Hepatocyte (in vitro differentiated cells): Measurements from ENCODE around the gene MPZL1. TPM values are rescaled to one million over a fixed set of nuclear protein-coding genes. Genes with fewer than 3 reads are reported as not detected.

ENCODE experiments used
- DNase-seq: peaks from one replicate; pipeline ENCODE4 v3.0.0-alpha.2; 2016; ENCODE audit warnings: low spot score
- H2AFZ ChIP-seq: fragments of 200-600 bp; sonication (generic); 2 replicates; pipeline ENCODE4 v1.6.0; 2016; ENCODE audit warnings: antibody characterized with exemption, mild to moderate bottlenecking
- H3K27ac ChIP-seq: fragments of 200-600 bp; sonication (generic); 2 replicates; pipeline ENCODE4 v1.5.1; 2016; ENCODE audit warnings: mild to moderate bottlenecking
- H3K27me3 ChIP-seq: fragments of 200-600 bp; sonication (generic); 2 replicates; pipeline ENCODE4 v1.6.1; 2016
- H3K36me3 ChIP-seq: fragments of 200-600 bp; sonication (generic); replicated peaks from 2 replicates; pipeline ENCODE4 v1.5.1; 2016; ENCODE audit warnings: low read depth; ENCODE audit not compliant: insufficient read depth
- H3K4me1 ChIP-seq: fragments of 200-600 bp; sonication (generic); 2 replicates; pipeline ENCODE4 v1.5.1; 2016; ENCODE audit warnings: mild to moderate bottlenecking, moderate library complexity; ENCODE audit not compliant: insufficient read depth
- H3K4me2 ChIP-seq: fragments of 200-600 bp; sonication (generic); 2 replicates; pipeline ENCODE4 v1.6.0; 2016
- H3K4me3 ChIP-seq: fragments of 200-600 bp; sonication (generic); 2 replicates; pipeline ENCODE4 v1.5.1; 2016; ENCODE audit warnings: mild to moderate bottlenecking
- H3K79me2 ChIP-seq: fragments of 200-600 bp; sonication (generic); 2 replicates; pipeline ENCODE4 v1.6.0; 2017; ENCODE audit warnings: mild to moderate bottlenecking
- H3K9me2 ChIP-seq: fragments of 200-600 bp; sonication (generic); replicated peaks from 2 replicates; pipeline ENCODE4 v1.6.0; 2017; ENCODE audit warnings: mild to moderate bottlenecking; ENCODE audit not compliant: insufficient read depth
- H3K9me3 ChIP-seq: fragments of 200-600 bp; sonication (generic); 2 replicates; pipeline ENCODE4 v1.5.1; 2016; ENCODE audit warnings: low read depth, mild to moderate bottlenecking
- H4K20me1 ChIP-seq: fragments of 200-600 bp; sonication (generic); 2 replicates; pipeline ENCODE4 v1.6.0; 2016; ENCODE audit warnings: mild to moderate bottlenecking; ENCODE audit not compliant: insufficient read depth, poor library complexity, severe bottlenecking
- CTCF ChIP-seq: fragments of 200-600 bp; sonication (generic); IDR thresholded peaks from 2 replicates; pipeline ENCODE4 v1.5.1; 2016; ENCODE audit warnings: antibody characterized with exemption, mild to moderate bottlenecking; ENCODE audit not compliant: poor library complexity
- EZH2 ChIP-seq: fragments of 200-600 bp; sonication (generic); IDR thresholded peaks from 2 replicates; pipeline ENCODE4 v1.6.1; 2016; ENCODE audit warnings: antibody characterized with exemption, mild to moderate bottlenecking, borderline replicate concordance
- EZH2phosphoT487 ChIP-seq: fragments of 200-600 bp; sonication (generic); IDR thresholded peaks from one replicate; pipeline ENCODE4 v1.6.1; 2018; ENCODE audit warnings: antibody characterized with exemption, mild to moderate bottlenecking, low read depth, moderate library complexity; ENCODE audit not compliant: unreplicated experiment, severe bottlenecking
- WGBS: methylation state at CpG from one replicate; pipeline ENCODE4 v1.1.6; 2016; ENCODE audit warnings: low lambda C conversion rate; ENCODE audit errors: missing lambda C conversion rate; 5-methylcytosine and 5-hydroxymethylcytosine counted together
- polyA plus RNA-seq: library from polyadenylated mRNA; unstranded; fragments of >200 nt; fragmentation: Nextera tagmentation; extraction: Ambion mirVana; gene quantifications from 2 replicates; pipeline ENCODE4 v1.2.1, GENCODE V29; 2016
- total RNA-seq: library from RNA; depleted of rRNA; stranded (reverse); fragments of >200 nt; gene quantifications from 2 replicates; pipeline ENCODE4 v1.2.3, GENCODE V29; 2014

MPZL1 gene
- total and polyA plus RNA-seq, 2 experiments from 2014 or later, result 176 to 245 TPM

- H2AFZ ChIP-seq, result peak overlapping the region; percentile 95
- no peaks in the 10 kb centered on the region for H3K9me2 ChIP-seq
- no peaks in the 10 kb centered on the region for H3K79me2 ChIP-seq
- no peaks in the 10 kb centered on the region for H3K27me3 ChIP-seq
- DNase-seq, result peak; percentile 39
- no peaks in the 10 kb centered on the region for H3K36me3 ChIP-seq
- 3% methylated on average over 27 of the region's 31 CpGs for WGBS
- TF ChIP-seq EZH2phosphoT487 (no peak), CTCF (no peak), EZH2 (no peak)
- no peaks in the 10 kb centered on the region for H4K20me1 ChIP-seq
- no peaks in the 10 kb centered on the region for H3K9me3 ChIP-seq
- H3K27ac ChIP-seq, result peak overlapping the region; percentile 96
- peak overlapping the region; percentile 97 for H3K4me3 ChIP-seq
- no peaks in the 10 kb centered on the region for H3K4me1 ChIP-seq
- peak overlapping the region; percentile 89 for H3K4me2 ChIP-seq
Observed at GRCh38 chr1:167713330-167714081, 8.3 kb upstream of the MPZL1 start.

GRCh38 chr1:167714098-167714438 is 7.7 kb upstream of the MPZL1 start:
- Histone ChIP-seq H3K4me2 (peak overlapping the region; percentile 89), H2AFZ (peak overlapping the region; percentile 95), H3K9me3 (no peaks in the 10 kb centered on the region), H3K4me1 (peaks cover 6% of the 10 kb centered on the region), H4K20me1 (no peaks in the 10 kb centered on the region), H3K27ac (peak overlapping the region; percentile 96), H3K4me3 (peak overlapping the region; percentile 97), H3K36me3 (no peaks in the 10 kb centered on the region), H3K9me2 (no peaks in the 10 kb centered on the region), H3K79me2 (no peaks in the 10 kb centered on the region), H3K27me3 (no peaks in the 10 kb centered on the region)
- TF ChIP-seq EZH2phosphoT487, result no peak
- TF ChIP-seq EZH2, result no peak
- TF ChIP-seq CTCF, result no peak
- 1% methylated on average over 25 of the region's 28 CpGs for whole genome bisulfite sequencing
- DNase-seq, result peak; percentile 93

GRCh38 chr1:167714439-167715156 is 7.2 kb upstream of the MPZL1 start:
- H3K36me3 ChIP-seq, result no peaks in the 10 kb centered on the region
- peak overlapping the region; percentile 89 for H3K4me2 ChIP-seq
- DNase-seq, result peak; percentile 91
- H3K27me3 ChIP-seq, result no peaks in the 10 kb centered on the region
- H3K27ac ChIP-seq, result peak overlapping the region; percentile 96
- H4K20me1 ChIP-seq, result no peaks in the 10 kb centered on the region
- H3K4me3 ChIP-seq, result peak overlapping the region; percentile 97
- H2AFZ ChIP-seq, result peak overlapping the region; percentile 95
- peaks cover 9% of the 10 kb centered on the region for H3K4me1 ChIP-seq
- no peak for TF ChIP-seq EZH2phosphoT487
- no peaks in the 10 kb centered on the region for H3K9me2 ChIP-seq
- no peaks in the 10 kb centered on the region for H3K9me3 ChIP-seq
- under 1% methylated on average over 40 of the region's 50 CpGs for WGBS
- no peaks in the 10 kb centered on the region for H3K79me2 ChIP-seq

- no peaks in the 10 kb centered on the region for H3K27me3 ChIP-seq
- DNase-seq, result peak; percentile 90
- WGBS, result under 1% methylated on average over 26 of the region's 26 CpGs
Observed at GRCh38 chr1:167715157-167715999, 6.4 kb upstream of the MPZL1 start.

More at GRCh38 chr1:167715157-167715999, 6.4 kb upstream of the MPZL1 start:
- Histone ChIP-seq H3K4me3 (peak overlapping the region; percentile 97), H4K20me1 (no peaks in the 10 kb centered on the region), H3K27ac (peak overlapping the region; percentile 96), H3K79me2 (no peaks in the 10 kb centered on the region), H3K9me3 (no peaks in the 10 kb centered on the region), H2AFZ (peak overlapping the region; percentile 95), H3K9me2 (no peaks in the 10 kb centered on the region), H3K4me1 (peaks cover 9% of the 10 kb centered on the region), H3K4me2 (peak overlapping the region; percentile 89), H3K36me3 (no peaks in the 10 kb centered on the region)
- TF ChIP-seq CTCF, result peak; percentile 88
- no peak for TF ChIP-seq EZH2
- TF ChIP-seq EZH2phosphoT487, result no peak
